GM21717 (cell line): ENCODE results near the gene SLAIN1.

Source experiments
- ATAC-seq: cut with Tn5 transposase; IDR thresholded peaks from one replicate; pipeline ENCODE4 v1.9.1; 2021; ENCODE audit warnings: mild to moderate bottlenecking, moderate library complexity; ENCODE audit not compliant: unreplicated experiment

SLAIN1 gene

DNA sequence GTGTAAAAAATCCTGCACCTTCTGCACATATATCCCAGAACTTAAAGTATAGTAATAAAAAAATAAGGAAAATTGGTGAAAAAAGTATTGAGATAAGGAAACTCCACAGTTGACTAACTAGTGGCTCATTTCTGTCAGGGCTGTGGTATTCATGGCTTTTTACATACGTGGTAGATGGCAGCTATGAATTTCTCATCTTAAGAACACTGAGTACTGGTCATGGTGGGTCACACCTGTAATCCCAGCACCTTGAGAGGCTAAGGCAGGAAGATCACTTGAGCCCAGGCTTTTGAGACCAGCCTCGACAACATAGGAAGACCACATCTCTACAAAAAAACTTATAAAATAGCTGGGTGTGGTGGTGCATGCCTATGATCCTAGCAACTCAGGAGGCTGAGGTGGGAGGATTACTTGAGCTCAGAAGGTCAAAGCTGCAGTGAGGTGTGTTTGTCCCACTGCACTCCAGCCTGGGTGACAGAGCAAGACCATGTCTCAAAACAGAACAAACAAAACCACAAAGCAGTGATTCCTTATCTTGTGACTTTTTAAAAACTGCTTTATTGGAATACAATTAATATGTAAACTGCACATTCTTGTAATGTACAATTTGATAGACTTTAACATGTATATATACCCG is 16.8 kb downstream of the SLAIN1 start:
- no peak for ATAC-seq

DNA sequence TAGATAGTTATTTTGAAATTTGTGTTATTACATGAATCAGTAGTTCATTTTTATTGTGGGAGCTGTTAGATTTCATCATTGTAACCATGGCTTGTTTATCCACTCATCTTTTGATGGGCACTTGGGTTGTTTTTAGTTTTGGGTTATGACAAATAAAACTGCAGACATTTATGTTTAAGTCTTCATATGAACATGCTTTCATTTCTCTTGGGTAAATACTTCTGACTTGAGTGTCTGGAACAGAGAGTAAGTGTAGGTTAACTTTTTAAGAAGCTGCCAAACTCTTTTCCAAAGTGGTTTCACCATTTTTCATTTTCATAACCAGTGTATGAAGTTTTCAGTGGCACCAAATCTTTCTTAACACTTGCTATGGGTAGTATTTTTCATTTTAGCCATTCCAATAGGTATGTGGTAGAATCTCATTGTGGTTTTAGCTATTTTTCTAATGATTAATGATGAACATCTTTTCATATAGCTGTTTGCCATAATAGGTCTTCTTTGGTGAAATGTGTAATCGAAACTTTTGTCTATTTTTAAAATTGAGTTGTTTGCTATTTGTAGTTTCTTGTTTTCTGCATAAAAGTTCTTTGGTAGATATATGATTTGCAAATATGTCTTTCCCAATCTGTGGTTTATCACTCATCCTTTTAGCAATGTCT is 17.9 kb downstream of the SLAIN1 start:
- peak; percentile 48 for ATAC-seq

DNA sequence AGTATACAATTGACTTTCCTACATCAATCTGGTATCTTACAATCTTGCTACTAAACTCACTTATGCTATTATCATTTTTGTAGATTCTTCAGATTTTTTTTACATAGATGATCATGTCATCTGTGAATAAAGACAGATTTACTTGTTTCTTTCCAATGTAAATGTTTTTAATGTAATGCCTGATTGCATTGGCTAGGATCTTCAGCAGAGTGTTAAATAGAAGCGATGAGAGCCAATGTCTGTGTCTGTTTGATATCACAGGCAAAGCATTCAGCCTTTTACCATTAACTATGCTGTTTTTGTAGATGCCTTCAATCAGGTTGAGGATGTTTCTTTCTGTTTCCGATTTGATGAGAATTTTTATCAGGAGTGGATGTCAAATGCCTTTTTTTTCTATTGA is 19.2 kb downstream of the SLAIN1 start:
- no peak for ATAC-seq

DNA sequence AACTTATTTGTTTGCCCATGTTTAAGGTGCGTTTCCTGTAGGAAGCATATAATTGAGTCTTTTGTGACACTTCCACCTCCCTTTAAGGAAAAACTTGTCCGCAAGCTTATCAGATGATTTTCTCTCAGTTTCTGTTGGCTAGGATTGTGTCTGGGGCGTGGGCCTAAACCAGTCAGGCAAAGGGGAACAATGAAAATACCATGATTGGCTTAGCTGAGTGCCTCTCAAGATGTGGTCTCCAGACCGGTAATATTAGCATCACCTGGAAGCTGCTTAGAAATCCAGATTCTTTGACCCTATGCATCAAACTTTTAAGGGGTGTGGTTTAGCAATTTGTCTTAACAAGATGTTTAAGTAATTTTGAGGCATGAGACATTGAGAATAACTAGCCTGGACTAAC is 20.0 kb downstream of the SLAIN1 start:
- no peak for ATAC-seq

DNA sequence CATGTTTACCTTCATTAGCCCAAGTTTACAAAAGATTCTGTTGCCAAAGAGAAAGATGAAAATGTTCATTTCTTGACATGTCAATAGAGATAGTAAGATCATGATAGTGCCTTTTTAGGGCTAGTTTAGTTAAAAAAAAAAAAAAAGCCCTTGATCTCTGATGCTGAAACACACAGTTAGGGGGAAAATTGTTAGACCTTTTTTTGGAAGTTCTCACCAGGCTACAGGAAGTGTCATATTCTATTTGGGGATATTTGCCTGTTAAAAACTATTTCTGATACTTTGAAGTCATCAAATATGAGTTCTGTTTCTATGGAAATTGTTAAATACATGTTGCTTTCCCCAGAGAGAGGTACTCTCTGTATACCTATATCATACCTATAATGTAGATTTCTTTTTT is 21.6 kb downstream of the SLAIN1 start:
- ATAC-seq = no peak

DNA sequence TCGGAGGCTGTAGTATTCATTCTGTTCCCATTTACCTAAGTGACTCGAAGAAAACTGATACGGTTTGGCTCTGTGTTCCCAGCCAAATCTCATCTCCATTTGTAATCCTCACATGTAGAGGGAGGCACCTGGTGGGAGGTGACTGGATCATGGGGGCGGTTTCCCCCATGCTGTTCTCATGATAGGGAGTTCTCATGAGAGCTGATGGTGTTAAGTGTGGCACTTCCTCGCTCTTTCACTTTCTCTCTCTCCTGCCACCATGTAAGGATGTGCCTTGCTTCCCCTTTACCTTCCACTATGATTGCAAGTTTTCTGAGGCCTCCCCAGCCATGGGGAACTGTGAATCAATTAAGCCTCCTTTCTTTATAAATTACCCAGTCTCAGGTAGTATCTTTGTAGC is 23.5 kb downstream of the SLAIN1 start:
- ATAC-seq = no peak

DNA sequence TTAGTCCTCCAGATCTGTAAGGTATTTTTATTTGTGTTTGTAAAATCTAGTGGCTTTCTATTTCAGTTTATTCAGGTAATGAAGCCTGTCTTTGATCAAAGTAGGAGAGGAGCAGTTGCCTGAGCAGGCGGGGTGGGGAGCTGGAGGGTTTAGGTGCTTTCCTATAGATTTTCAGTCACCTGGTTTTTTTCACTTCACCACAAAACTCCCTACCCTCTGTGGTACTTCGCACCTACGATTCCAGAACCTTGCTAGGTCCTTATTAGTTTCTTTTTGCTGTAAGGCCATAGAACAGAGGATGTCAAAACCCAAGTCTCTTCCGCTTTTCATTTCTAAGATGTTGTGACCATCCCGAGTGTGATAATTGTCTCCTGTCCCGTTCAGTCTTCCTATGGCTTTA is 26.6 kb downstream of the SLAIN1 start:
- ATAC-seq = peak; percentile 49

DNA sequence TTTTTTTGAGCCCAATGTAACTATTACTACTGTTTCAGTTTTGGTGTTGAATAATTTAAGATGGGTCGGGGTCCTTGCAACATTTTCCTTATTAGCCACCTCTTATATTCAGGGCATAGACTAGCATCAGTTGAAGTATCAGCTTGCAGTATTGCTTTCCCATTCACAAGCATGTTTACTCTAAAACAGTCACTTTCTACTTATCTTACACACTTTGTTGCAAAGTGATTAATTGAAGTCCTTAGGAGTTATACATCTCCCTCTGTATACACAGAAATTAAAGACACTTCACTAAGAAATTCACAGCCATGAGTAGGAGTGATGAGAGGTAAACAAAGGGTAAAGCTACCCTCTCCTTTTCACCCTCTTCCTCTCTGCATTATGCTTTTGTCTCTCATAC is 27.6 kb downstream of the SLAIN1 start:
- ATAC-seq = no peak

DNA sequence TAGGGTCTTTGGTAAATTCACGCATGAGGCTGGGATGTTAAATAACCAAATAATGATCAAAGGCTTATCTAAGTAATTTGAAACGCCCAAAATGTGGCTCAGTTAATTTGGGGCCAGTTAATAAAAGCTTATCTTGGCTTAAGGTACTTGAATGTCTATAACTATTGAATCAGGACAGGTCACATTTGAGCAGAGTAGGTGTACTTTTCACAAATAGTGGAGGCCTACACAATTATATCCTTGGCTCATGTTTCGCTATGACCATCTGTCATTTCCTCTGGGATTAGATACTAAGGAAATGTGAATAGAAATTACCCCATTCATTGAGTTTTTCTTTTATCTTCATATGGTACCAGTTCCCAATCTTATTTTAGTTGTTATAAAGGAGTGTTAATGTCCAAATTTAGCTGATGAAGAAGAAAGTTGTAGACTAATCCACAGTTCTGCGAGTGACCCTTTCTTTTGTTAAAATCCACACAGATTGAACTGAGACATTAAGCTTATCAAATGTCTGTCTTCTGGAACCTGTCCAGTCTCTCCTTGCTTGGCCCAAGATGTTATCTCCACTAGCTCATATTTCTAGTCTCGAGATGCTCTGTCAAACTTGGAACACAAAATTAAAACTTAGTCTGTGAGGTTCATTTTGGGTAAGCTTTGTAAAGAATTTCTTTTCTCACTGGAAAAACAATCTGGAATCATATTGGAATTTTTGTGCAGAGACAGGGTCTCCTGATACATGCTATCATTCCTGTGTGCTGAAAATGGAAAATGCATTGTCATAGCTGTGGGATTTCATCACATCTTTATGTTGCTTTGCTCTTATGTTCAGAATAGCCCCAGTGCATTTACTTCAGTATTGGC is 31.0 kb downstream of the SLAIN1 start:
- no peak for ATAC-seq

DNA sequence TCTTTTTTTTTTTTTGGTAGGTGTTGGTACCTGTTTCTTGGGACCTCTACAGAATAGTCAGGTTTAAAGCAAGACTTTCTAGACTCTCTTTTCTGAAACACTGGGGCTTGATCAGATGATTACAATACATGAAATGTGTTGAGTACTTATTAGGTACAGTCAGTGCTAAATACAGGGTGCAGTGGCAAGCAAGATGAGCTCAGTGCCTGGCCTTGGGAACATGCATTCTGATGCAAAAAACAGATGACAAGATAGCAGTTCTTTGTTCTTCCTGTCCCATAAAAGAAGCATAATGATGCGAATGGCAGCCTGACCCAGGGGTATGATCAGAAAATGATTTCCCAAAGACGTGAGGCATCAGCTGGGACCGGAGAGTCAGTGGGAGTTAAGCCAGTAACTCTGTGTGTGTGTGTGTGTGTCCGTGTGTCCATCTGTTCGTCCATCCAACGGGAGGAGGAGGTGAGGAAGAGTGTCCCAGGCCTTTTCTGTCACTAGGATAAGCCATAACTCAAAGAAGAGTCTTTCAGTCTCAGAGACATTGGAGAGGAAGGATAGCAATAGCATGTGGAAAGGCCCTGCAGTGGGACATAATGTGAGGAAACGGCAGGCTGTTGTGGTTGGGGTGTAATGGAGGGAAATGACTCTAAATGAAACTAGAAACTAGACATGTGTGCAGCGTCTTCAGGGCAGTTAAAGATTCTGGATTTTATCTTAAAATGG is 32.2 kb downstream of the SLAIN1 start:
- peak; percentile 99 for ATAC-seq

DNA sequence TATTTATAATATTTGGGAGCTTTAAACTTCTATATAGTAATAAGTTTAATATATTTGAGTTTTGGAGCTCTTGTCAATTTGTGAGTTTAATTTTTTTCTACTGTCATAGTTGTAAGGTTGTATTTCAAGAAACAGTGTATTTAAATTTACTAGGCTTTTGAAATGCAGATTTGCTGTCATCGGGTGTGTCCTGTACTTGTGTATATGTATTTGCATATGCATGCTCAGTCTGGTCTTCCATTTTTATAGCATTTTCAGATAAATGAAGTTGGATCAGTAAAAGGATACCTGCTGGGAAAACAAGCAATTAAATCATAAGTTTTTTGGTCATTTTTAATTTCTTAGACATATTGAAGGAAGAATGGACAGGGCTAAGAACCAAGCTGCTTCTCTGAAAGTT is 33.1 kb downstream of the SLAIN1 start:
- no peak for ATAC-seq

DNA sequence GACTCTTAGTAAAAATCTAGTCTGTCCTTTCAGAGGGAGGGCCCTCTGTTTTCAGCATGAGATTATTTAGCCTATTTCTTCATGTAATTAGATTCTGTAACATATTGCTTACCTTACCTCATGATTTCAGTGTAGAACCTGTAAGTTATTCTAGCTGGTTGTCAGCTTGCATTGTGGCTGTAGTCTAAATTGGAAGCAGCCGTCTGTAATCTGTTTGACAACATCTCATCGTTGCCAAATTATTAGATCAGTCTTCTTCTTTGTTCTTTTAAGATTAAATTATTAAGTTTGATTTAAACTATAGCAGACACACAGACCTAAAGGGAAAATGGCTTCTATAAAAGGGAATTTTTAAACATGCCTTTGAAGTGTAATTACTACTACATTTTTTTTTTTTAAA is 34.8 kb downstream of the SLAIN1 start:
- no peak for ATAC-seq

DNA sequence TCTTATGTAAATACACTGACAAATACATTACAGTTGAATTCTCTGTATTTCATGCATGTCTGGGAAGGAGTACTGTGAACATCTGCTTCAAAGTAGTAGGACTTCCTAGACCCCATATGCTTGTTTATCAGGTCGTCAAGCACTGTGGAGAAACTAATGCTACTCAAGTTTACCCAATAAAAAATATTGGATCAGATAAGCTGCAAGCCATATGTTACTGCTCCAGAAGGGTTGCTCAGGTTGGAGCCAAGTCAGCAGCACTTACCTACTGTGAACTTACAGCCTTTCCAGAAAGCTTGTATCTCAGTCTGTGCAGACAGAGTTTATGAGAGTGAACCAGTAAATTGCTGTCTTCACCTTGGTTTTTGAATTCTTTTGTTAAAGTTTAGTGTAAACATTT is 36.2 kb downstream of the SLAIN1 start:
- no peak for ATAC-seq

DNA sequence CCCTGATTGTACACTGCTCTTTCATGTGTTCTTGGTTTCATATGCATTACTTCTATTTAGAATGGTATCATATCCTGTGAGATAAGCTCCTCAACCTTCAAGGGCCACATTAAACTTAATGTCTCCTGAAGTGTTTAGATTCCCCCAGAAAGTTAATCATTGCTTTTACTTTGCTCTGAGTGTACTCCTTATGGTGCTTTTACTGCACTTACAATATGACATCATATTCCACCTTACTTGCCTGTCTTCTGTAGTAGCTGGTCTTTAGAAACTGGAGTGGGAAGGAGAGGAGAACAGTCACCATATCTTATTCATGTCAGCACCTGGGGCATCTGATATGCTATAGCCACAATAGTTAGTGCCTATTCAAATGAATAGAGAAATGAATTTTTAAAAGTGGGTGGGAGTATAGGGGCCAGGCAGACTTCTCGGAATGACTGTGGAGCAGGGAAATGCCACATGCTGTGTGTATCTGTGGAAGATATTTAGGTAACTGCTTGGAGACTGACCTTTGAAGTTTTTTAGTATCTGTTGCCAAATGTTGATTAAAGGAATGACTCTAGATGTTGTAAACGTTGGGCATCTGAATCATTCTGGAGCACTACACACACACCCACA is 40.2 kb downstream of the SLAIN1 start:
- peak; percentile 86 for ATAC-seq

DNA sequence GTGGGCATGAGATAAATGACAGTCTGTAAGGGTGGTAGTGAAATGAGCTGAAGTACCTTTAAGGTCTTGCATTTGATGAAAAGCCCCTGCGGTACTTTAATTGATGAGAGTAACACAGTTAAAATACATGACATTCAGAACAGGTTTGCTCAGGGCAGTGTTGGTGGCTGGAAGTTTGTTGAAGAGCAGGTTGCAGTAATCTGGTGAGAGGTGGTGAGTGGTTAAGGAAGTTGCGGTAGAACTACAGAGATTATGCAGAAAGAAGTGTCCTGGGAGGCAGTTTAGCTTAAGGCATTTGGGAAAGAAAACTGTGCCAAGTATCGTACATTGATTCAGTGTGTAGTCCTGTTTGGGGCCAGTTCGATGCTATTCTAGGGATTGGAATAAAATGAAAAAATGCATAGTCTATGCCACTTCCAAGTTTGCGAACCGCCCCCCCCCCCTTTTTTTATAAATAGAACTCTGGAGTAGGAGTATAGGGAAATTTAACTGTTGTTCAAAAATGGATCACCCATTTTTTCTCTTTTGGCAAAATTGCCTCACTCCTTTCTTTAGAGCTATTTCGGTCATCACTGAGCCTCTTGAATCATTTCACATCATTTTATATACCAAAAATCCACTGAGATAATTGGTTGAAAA is 42.7 kb downstream of the SLAIN1 start:
- no peak for ATAC-seq

DNA sequence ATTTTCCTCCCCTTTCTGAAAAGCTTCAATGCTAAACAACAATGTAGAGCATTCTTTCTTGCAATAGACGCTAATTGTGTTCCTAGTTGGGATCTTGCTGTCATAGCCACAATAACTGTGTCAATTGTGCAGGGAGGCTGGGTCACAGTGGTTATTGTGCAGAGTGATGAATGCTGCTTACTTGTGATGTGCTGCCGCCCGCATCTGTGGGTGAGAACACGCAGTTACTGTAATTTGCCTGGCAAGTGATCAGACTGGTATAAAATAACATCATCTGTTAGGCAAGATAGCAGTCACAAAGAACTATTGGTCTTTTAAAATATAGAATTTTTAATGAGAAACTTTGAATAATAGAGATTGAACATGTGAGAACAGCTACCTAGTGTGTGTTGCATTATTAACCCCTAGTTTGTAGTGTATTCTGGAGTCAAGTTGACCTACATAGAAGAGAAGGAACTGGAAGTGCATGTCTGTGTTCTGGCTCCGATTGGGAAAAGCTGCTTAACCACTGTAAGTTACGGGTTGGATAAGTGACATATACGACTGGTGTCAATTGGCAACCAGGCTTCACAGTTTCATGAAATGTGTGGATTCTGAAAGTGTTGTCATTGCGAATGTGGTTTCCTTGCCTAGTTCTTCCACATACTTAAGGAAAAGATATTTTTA is 43.6 kb downstream of the SLAIN1 start:
- ATAC-seq = no peak

DNA sequence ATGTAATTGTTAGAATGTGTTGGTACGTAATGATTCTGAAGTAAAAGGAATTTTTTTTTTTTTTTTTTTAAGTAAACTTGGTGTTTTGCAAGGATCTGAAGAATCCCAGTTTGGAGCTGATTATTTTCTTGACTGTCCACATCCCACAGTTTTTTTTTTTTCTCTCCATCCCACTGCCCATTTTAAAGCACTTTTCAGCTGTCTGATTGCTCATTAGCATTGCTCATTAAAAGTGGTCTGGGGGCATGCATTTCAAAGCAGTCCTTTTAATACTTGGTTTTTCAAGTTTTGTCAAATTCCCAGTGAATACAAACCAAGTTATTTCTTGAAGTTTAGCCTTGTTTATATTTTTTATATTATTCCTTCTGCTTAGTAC is 44.1 kb downstream of the SLAIN1 start:
- ATAC-seq = no peak

DNA sequence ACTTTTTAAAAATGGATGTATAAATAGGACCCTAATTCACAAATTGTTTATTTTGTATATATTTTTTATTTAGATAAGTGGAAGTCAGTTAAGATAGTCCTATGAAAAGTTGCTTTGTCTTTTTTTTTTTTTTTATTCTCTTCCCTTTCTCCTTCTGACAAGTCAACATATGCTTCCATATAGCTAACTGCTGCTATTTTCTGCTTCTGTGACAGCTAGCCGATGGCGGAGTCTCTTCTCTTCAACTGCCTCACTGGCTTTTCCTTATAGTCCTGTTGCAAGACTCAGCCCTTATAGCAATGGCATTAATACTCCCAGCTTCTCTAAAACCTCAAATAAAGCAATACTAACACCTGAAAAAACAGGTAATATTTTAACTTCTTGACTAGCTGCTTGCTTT is 45.3 kb downstream of the SLAIN1 start:
- no peak for ATAC-seq

DNA sequence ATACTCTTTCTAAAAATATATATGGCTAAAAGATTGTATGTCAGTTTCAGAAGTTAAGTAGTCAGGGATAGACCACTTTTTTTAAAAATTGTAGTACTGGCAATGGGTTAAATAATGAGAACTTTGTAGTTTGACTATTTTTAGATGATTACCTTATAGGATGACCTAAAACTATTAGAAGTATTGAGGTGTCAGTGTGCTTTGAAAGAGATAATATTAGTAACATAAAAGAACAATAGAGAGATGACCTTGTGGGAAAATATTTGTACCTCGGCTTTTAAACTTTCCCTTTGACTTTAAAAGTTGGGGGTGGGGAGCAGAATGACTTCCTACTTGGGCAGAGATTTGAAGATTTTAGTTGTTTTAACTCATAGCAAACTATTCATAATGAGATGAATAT is 48.3 kb downstream of the SLAIN1 start:
- ATAC-seq = no peak

DNA sequence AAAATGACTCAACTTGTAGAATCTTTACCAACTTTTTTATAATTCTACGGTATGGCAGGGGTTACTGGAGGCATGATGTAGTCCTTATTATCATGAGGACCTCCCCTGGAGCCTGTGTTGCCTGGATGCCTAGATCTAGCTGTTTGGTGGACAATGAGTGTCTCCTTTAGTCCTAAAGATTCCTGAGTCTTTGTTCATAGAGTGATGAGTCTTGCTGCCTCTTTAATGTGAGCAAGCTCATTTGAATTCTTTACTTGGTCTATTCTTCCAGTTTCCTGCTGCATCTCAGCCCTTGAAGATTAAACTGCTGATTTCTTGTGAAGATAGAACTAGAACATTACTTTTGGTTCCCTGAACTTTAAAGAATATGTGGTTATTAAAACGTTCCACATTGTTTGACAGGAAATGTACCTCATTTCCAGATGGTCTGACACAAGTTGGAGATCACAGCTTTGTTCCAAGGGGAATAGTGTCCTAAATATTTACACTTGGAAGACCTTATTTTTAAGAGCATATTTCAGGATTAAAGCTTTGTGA is 51.9 kb downstream of the SLAIN1 start:
- no peak for ATAC-seq
